HepG2 (cell line): ENCODE data around the gene IRAK2. TPM values are rescaled to one million over a fixed set of nuclear protein-coding genes. Genes with fewer than 3 reads are reported as not detected.

Experiments
- DNMT3B ChIP-seq: conservative IDR thresholded peaks from 2 replicates; pipeline ENCODE4 v1.6.1; 2016; ENCODE audit warnings: missing biosample characterization, control low read depth
- GPBP1L1 ChIP-seq: sonication (generic); formaldehyde crosslinking; IDR thresholded peaks from 2 replicates; pipeline ENCODE4 v1.5.0; 2020; ENCODE audit warnings: mild to moderate bottlenecking, missing genetic modification reagents
- MAF1 ChIP-seq: sonication (generic); formaldehyde crosslinking; IDR thresholded peaks from 2 replicates; pipeline ENCODE4 v1.5.0; 2020; ENCODE audit warnings: missing genetic modification reagents, borderline replicate concordance
- PCBP2 ChIP-seq: fragments of 200-400 bp; formaldehyde crosslinking; optimal IDR thresholded peaks from 2 replicates; pipeline ENCODE3; 2018; ENCODE audit warnings: low read length, low read depth; ENCODE audit not compliant: poor library complexity, severe bottlenecking
- REST ChIP-seq, 2 experiments: IDR thresholded peaks; 2 replicates each; pipeline ENCODE4 v1.6.1; 2011 to 2012; ENCODE audit warnings: low read length in 2 of 2, borderline replicate concordance in 1 of 2, low read depth in 1 of 2, mild to moderate bottlenecking in 1 of 2, moderate library complexity in 1 of 2
- TBX3 ChIP-seq: fragments of 450-650 bp; IDR thresholded peaks from 2 replicates; pipeline ENCODE4 v1.6.1; 2017; ENCODE audit warnings: antibody characterized with exemption, mild to moderate bottlenecking, inconsistent platforms, borderline replicate concordance
- USF2 ChIP-seq, 2 experiments: sonication (generic) in 1 of 2; formaldehyde crosslinking in 1 of 2; IDR thresholded peaks; 2 replicates each; pipeline versions ENCODE4 v1.5.1 to v1.6.1; 2011 to 2020; ENCODE audit warnings: borderline replicate concordance in 1 of 2, low read depth in 1 of 2, low read length in 1 of 2, mild to moderate bottlenecking in 1 of 2, missing genetic modification reagents in 1 of 2, moderate library complexity in 1 of 2
- ZBTB40 ChIP-seq, 2 experiments: fragments of 450-650 bp in 1 of 2; sonication (generic) in 1 of 2; formaldehyde crosslinking in 1 of 2; IDR thresholded peaks; 2 replicates each; pipeline versions ENCODE4 v1.6.1 to v1.8.0; 2016 to 2022; ENCODE audit warnings: antibody characterized with exemption in 1 of 2, mild to moderate bottlenecking in 1 of 2, missing genetic modification reagents in 1 of 2
- ZNF383 ChIP-seq: sonication (generic); formaldehyde crosslinking; IDR thresholded peaks from 2 replicates; pipeline ENCODE4 v1.4.0; 2020; ENCODE audit warnings: missing genetic modification reagents, mild to moderate bottlenecking, borderline replicate concordance
- polyA plus RNA-seq, 8 experiments: library from polyadenylated mRNA; depleted of rRNA in 3 of 8; stranded (reverse) in 7 of 8; unstranded in 1 of 8; fragments of >200 nt; fragmentation: Illumina TruSeq in 4 of 8; extraction: Trizol in 4 of 8; gene quantifications; 2 replicates each; pipeline versions ENCODE4 v1.2.1 to v1.2.3, GENCODE V29; 2011 to 2016; ENCODE audit warnings: low read depth in 4 of 8, missing spikeins in 1 of 8, mixed read lengths in 1 of 8; ENCODE audit not compliant: insufficient read depth in 1 of 8
- total RNA-seq, 5 experiments: library from RNA; depleted of rRNA; stranded (reverse); fragments of >200 nt; fragmentation: Illumina TruSeq; extraction: Trizol; gene quantifications; 2 replicates each; pipeline ENCODE4 v1.2.3, GENCODE V29; 2016; ENCODE audit warnings: low read depth in 1 of 5

IRAK2 gene
- total and polyA plus RNA-seq, 2 of the 13 experiments (the other 11 are each of a cell fraction or from before 2014, with no cell fraction given) = 13.1 to 23.3 TPM

- TF ChIP-seq REST (IDR thresholded peaks at IDR 0.05; ENCODE audit: borderline replicate concordance in 1 of 2, low read depth in 1 of 2, low read length in 2 of 2) = no peak; a peak in 1 of 4 replicates
- TF ChIP-seq PCBP2 = no peak
- TF ChIP-seq DNMT3B (CRISPR knock-in tag) = no peak
- no peak for TF ChIP-seq USF2 (IDR thresholded peaks at IDR 0.05; ENCODE audit: low read depth, low read length)
- no peak for TF ChIP-seq USF2 (CRISPR knock-in tag; IDR thresholded peaks at IDR 0.05; ENCODE audit: borderline replicate concordance)
- no peak; the same call in 1 of the 2 replicates for TF ChIP-seq MAF1 (CRISPR knock-in tag)
- no peak for TF ChIP-seq ZBTB40 (IDR thresholded peaks at IDR 0.05)
- peak; percentile 55; the same call in 1 of the 2 replicates for TF ChIP-seq ZBTB40 (CRISPR knock-in tag; IDR thresholded peaks at IDR 0.05)
- TF ChIP-seq ZNF383 (CRISPR knock-in tag) = no peak
- TF ChIP-seq GPBP1L1 (CRISPR knock-in tag) = no peak
- peak; percentile 18; the same call in 1 of the 2 replicates for TF ChIP-seq TBX3
These were observed at the start of gene IRAK2 (continued) for GRCh38 chr3:10164546-10165393.
